Limb (tissue), 2 donors: ENCODE data around the gene C2orf78.

ENCODE experiments used
- DNase-seq, 2 donors: peaks; one replicate each; pipeline ENCODE4 v3.0.0-alpha.2; 2016; ENCODE audit errors: extremely low spot score in 2 of 2

C2orf78 gene

GRCh38 chr2:73837847-73838585 lies 54.0 kb downstream of the C2orf78 start:
- no peak for DNase-seq

- DNase-seq = no peak
These were observed 55.0 kb downstream of the C2orf78 start for GRCh38 chr2:73838889-73839534.

GRCh38 chr2:73839653-73840411 lies 55.8 kb downstream of the C2orf78 start:
- DNase-seq = no peak

DNA sequence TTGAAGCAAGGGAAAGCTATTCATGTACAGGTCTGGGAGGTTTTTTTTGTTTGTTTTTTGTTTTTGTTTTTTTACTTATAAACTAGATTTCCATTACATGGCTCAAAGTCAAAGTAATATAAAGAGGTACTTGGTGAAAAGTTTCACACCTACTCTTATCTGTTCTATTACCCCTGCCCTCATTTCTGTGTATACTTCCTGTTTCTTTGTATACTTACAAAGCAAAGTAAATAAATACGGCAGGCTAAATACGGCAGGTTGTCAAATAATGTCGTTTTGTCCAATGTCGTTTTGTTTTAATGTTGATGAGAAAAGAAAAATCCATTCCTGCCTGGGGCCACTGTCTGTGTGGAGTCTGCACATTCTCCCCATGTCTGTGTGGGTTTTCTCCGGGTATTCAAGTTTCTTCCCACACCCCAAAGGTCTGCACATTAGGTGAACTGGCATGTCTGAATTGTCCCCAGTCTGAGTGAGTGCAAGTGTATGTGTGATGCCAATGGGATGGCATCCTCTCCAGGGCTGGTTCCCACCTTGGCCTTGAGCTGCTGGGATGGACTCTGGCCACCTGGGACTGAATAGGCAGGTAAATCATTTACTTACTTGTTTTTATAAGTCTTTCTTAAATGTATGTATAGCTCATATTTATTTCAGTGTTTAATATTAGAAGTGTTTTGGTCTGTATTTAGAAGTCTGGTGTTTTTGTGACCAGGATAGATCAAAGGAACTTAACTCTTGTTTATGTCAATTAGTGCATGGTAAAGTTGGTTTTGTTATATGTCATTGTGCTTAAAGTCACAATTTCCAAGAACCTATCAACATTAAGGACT lies 58.1 kb downstream of the C2orf78 start:
- no peak for DNase-seq

- DNase-seq = no peak
These were observed 58.7 kb downstream of the C2orf78 start for GRCh38 chr2:73842739-73843019.

DNA sequence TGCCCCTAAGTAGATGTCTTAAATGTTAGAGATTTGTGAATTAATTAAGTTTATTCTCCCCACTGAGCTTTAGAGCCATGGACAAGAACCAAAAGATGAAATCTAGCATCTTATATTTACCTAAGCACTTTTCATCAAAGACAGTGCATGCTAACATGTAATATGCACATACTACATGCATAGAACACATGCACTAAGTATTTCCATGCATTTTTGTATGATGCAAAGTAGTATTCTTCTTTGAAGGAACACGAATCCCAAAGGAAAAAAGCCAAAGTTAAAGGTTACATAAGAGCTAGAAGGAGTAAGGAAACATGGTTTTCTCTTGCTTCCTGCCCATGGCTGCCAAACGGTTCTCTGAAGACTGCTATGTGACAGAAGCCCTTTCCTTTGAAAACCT lies 60.1 kb downstream of the C2orf78 start:
- no peak for DNase-seq

- no peak for DNase-seq
These were observed 66.0 kb downstream of the C2orf78 start for GRCh38 chr2:73850009-73850408.

DNA sequence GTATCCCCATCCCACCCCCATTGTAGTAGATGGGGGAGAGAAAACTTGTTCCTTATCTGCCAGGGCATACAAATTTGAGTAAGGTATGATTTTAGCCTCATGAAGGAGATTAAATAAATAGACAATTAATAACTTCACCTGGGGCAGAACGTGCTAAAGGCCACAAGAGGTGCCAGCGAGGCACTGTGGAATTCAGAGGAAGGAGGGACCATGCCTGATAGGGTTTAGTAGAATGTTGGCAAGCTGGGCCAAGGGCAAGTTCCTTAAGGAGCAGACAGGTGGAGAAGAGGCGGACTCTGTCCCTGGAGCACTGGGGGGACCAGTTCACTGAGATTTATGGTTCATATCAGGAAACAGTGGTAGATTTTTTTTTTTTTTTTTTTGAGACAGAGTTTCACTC lies 67.3 kb downstream of the C2orf78 start:
- no peak for DNase-seq

DNA sequence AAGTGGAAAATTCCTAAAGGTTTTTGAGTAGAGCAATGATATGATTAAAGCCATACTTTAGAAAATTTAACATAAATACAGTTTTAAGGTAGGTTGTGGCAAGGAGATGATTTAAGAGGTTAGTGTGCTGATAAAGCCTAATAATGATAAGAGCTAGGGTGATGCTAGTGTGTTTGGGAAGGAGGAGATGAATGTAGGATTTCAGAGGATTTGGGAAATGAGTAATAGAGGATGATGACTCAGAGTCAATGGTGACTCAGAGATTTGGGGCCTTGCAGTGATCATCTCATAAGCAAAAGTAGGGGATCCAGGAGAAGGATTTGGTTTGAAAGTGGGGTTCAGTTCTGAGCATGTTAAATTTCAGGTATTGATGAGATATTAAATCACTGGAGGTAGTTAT lies 68.0 kb downstream of the C2orf78 start:
- no peak for DNase-seq

DNA sequence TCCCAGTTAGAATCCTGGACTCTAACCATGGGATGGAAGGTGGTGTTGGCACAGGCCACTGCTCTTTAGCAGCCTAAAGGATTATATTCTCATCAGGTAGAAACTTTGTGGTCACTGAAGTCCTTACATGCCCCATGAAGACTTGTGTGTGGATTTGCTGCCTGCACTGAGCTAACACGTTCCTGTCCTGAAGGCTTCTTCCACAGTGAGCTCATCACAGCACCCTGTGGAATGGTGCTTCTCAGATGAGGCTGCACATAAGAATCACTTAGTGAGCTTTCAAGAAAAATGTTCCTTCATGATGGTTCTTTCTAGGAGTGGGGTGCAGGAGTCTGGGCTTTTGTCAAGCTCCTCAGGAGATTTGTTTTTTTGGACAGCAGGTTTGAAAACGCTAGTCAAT lies 71.5 kb downstream of the C2orf78 start:
- DNase-seq = no peak

- no peak for DNase-seq
These were observed 72.2 kb downstream of the C2orf78 start for GRCh38 chr2:73856214-73856613.

- no peak for DNase-seq
These were observed 76.0 kb downstream of the C2orf78 start for GRCh38 chr2:73859721-73860586.

GRCh38 chr2:73862987-73863386 lies 79.0 kb downstream of the C2orf78 start:
- DNase-seq = no peak
